GM20000 (cell line): ENCODE measurements around the gene ARHGDIA.

Experiments
- DNase-seq: peaks from one replicate; pipeline ENCODE4 v3.0.0; 2012; ENCODE audit warnings: low spot score
- CTCF ChIP-seq: IDR thresholded peaks from 2 replicates; pipeline ENCODE4 v1.5.1; 2012; ENCODE audit warnings: mild to moderate bottlenecking, control low read depth; ENCODE audit errors: extremely low read depth, missing control alignments

The ARHGDIA gene

DNA sequence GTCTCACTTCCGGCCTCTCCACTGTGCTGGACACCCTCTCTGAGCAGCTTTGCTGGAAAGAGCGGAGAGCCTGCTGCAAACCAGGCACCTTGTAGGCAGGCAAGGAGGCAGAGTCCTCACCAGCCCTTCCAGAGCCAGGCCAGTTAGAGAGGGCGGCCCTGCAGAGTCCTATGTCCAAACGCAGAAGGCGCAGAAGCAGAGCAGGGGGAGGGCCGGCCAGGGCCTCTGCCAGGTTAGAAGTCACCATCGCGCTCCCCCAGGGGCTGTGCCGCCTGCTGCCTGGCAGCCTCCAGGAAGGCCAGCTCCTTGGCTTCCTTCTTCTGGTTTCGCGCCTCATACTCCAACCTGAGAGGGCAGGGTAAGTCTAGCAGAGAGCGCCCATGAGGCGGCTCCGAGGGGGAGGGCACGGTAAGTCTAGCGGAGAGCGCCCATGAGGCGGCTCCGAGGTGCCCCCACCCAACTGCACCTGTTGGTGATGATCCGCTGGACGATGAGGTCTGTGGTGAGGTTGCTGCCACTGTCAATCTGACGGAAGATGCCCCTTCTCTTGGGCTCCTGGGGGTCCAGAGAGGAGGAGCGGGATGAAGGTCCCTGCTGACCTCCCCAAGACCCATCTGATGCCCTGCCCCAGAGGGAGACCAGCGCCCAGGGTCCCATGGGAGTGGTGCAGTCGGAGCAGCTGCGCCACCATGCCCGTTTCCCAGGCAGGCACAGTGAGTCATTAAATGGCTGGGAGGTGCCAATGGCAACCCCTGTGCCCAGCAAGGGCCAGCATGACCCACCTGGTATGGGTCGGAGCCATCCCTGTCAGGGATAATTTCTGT is 33.7 kb upstream of the ARHGDIA start:
- TF ChIP-seq CTCF = no peak
- no peak for DNase-seq

DNA sequence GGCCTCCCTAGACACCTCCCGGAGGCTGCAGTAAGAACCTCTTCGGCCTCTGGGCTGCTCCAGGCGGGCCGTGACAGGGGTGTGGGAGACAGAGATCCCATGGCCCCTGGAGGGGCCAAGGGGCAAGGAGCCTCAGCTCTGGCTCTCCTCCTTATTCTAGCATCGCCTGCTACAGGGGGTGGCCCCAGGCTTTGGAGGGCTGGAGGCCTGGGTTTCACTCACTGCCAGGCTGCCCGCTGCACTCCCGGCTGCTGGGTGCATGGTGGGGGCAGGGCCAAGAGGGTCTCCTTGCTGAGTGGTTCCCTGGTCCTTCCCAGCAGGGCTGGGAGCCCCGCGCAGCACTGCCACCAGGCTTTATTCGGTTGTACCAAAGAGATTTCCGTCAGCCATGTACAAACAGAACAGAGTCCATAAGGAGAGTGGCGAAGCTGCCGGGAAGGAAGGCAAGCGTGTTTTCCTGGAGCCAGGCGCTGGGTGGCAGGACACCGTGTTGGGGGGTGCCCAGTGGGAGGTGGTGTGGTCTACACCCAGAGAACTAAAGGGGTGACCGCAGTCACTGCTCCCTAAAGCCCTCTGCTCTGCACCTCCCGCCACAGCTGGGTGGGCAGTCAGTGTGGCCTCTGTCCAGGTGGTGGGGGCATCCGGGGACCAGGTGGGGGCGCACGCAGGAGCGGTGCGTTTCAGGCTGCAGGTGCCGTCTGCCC is 32.9 kb upstream of the ARHGDIA start:
- TF ChIP-seq CTCF = no peak
- no peak for DNase-seq

DNA sequence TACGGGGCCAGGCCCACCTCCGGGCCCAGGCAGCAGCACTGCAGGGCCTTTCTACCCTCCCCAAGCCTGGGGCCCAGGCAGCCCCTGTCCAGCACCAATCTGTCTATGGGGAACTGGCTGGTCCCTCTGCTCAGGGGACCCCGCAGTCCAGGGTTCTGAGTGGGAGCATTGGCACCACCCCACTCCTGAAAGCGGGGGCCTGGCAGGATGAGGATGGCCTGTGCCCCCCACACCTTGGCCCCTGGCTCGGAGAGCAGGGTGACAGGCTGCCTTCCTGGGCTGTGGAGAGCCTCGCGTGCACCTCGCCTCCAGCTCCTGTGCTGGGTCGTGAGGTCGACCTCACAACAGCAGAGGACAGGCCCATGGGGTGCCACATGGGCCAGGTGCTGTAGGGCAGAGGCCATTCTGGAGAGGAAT is 32.3 kb upstream of the ARHGDIA start:
- TF ChIP-seq CTCF = no peak
- DNase-seq = no peak

- no peak for DNase-seq
- TF ChIP-seq CTCF = no peak
Observed at GRCh38 chr17:81902653-81903414, 31.7 kb upstream of the ARHGDIA start.

GRCh38 chr17:81902023-81902652 is 31.0 kb upstream of the ARHGDIA start, which contains the start of gene NPB:
TSS of gene NPB (plus strand) at chr17:81902238. CDS start at chr17:81902278, 40 bp downstream.
- DNase-seq = no peak
- no peak for TF ChIP-seq CTCF

- no peak for DNase-seq
- TF ChIP-seq CTCF = no peak
Observed at GRCh38 chr17:81901167-81902022, 30.3 kb upstream of the ARHGDIA start.
